Activated naive CD8-positive, alpha-beta T cell treated with anti-CD3 and anti-CD28 coated beads, Interleukin-2, amount 10 ng/mL, durations not matched to agents 7 days and 5 days (primary cell): ENCODE data around the gene CKMT2. TPM values are rescaled to one million over a fixed set of nuclear protein-coding genes. Genes with fewer than 3 reads are reported as not detected.

ENCODE experiments used
- ATAC-seq: fragments of 150-1000 bp; cut with Tn5 transposase; one replicate; pipeline ENCODE4 v1.10.0; 2021; ENCODE audit warnings: low read depth, moderate library complexity
- POLR2A ChIA-PET: fragments of 350-600 bp; sonication (Branson Sonifier 250); formaldehyde crosslinking; loops from one replicate; lab custom pipeline; 2021; ENCODE audit warnings: antibody characterized with exemption; lab: Charles Lee
- DNase-seq: peaks from one replicate; pipeline ENCODE4 v3.0.0; 2021
- H3K27ac Mint-ChIP-seq: one replicate; pipeline ENCODE4 v1.8.0; 2022; ENCODE audit warnings: mild to moderate bottlenecking, mixed read lengths
- H3K27me3 Mint-ChIP-seq: one replicate; pipeline ENCODE4 v1.8.0; 2022; ENCODE audit warnings: mild to moderate bottlenecking, moderate library complexity, mixed read lengths
- H3K36me3 Mint-ChIP-seq: one replicate; pipeline ENCODE4 v1.8.0; 2021; ENCODE audit warnings: mild to moderate bottlenecking, mixed read lengths
- H3K4me1 Mint-ChIP-seq: one replicate; pipeline ENCODE4 v1.8.0; 2021; ENCODE audit warnings: mixed read lengths
- H3K4me3 Mint-ChIP-seq: one replicate; pipeline ENCODE4 v1.8.0; 2022; ENCODE audit warnings: mild to moderate bottlenecking, moderate library complexity, mixed read lengths
- H3K9me3 Mint-ChIP-seq: one replicate; pipeline ENCODE4 v1.8.0; 2021; ENCODE audit warnings: mixed read lengths
- total RNA-seq, 2 experiments: library from RNA; stranded (reverse); gene quantifications; one replicate each; pipeline ENCODE4 v1.2.3, GENCODE V29; 2021

CKMT2 gene
- total RNA-seq, 2 experiments from 2014 or later = not detected

DNA sequence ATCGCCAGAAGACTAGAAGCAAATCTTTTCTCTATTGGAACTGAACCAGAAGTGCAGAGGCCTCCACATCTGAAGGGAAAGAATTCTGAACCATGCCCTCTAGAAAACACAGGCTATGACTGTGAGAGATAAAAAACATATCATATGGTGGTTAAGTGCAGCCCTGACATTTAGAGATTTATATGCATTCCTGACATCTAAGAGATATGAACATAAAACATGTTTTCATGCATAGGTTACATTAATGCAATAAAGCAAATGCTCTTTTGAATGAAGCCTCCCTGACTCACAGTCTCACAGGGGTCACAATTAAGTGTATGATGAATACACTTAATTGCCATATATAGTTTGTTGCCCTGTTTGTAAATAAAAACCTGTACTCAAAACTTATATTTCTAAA is 28.9 kb upstream of the CKMT2 start:
- H3K27ac Mint-ChIP-seq = no peak overlapping the region
- POLR2A ChIA-PET = no interaction called here
- no peak for DNase-seq
- H3K9me3 Mint-ChIP-seq = no peaks in the 10 kb centered on the region
- no peak for ATAC-seq
- H3K36me3 Mint-ChIP-seq = no peaks in the 10 kb centered on the region
- no peaks in the 10 kb centered on the region for H3K27me3 Mint-ChIP-seq
- no peaks in the 10 kb centered on the region for H3K4me1 Mint-ChIP-seq
- H3K4me3 Mint-ChIP-seq = no peak overlapping the region

DNA sequence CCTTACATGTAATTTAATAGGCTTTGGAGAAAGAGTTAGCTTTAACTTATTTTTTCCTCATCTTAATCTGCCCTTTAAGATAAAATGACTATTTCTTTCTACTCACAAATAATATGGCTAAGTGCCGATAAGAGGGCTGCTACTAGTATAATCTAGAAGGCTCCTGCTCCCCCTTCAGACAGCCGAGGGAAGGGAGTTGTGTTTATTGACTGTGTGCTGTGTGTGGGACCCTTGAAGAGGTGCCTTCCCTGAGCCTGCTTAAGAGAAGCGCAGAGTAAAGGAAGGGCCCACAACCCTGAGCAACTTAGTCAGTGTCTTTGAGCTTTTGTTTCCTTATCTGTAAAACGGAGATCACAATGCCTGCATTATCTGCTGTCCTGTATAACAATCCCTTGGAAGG is 28.1 kb upstream of the CKMT2 start:
- DNase-seq = no peak
- Mint-ChIP-seq H3K9me3 (no peaks in the 10 kb centered on the region), H3K4me1 (no peaks in the 10 kb centered on the region), H3K4me3 (no peak overlapping the region), H3K27ac (no peak overlapping the region), H3K27me3 (no peaks in the 10 kb centered on the region), H3K36me3 (no peaks in the 10 kb centered on the region)
- POLR2A ChIA-PET = no interaction called here
- ATAC-seq = no peak

- H3K27me3 Mint-ChIP-seq = no peaks in the 10 kb centered on the region
- POLR2A ChIA-PET = no interaction called here
- H3K4me1 Mint-ChIP-seq = no peaks in the 10 kb centered on the region
- DNase-seq (no peak), ATAC-seq (no peak)
- no peak overlapping the region for H3K4me3 Mint-ChIP-seq
- H3K27ac Mint-ChIP-seq = no peak overlapping the region
- no peaks in the 10 kb centered on the region for H3K9me3 Mint-ChIP-seq
- no peaks in the 10 kb centered on the region for H3K36me3 Mint-ChIP-seq
These were observed 26.1 kb upstream of the CKMT2 start for GRCh38 chr5:81207009-81207408.

- Mint-ChIP-seq H3K27ac (no peak overlapping the region), H3K27me3 (no peaks in the 10 kb centered on the region), H3K4me3 (no peak overlapping the region), H3K36me3 (no peaks in the 10 kb centered on the region), H3K4me1 (no peaks in the 10 kb centered on the region), H3K9me3 (no peaks in the 10 kb centered on the region)
- ATAC-seq (no peak), DNase-seq (no peak)
- POLR2A ChIA-PET = no interaction called here
These were observed 24.2 kb upstream of the CKMT2 start for GRCh38 chr5:81208904-81209303.

GRCh38 chr5:81209386-81209785 is 23.7 kb upstream of the CKMT2 start:
- no peak for DNase-seq
- Mint-ChIP-seq H3K36me3 (no peaks in the 10 kb centered on the region), H3K27ac (no peak overlapping the region), H3K4me3 (no peak overlapping the region), H3K4me1 (no peaks in the 10 kb centered on the region), H3K9me3 (no peaks in the 10 kb centered on the region), H3K27me3 (no peaks in the 10 kb centered on the region)
- POLR2A ChIA-PET = no interaction called here
- ATAC-seq = no peak

GRCh38 chr5:81209869-81210493 is 23.1 kb upstream of the CKMT2 start:
- no peaks in the 10 kb centered on the region for H3K36me3 Mint-ChIP-seq
- peak; percentile 14 for ATAC-seq
- H3K9me3 Mint-ChIP-seq = no peaks in the 10 kb centered on the region
- POLR2A ChIA-PET = no interaction called here
- H3K27me3 Mint-ChIP-seq = no peaks in the 10 kb centered on the region
- DNase-seq = no peak
- no peak overlapping the region for H3K27ac Mint-ChIP-seq
- H3K4me3 Mint-ChIP-seq = no peak overlapping the region
- H3K4me1 Mint-ChIP-seq = no peaks in the 10 kb centered on the region

DNA sequence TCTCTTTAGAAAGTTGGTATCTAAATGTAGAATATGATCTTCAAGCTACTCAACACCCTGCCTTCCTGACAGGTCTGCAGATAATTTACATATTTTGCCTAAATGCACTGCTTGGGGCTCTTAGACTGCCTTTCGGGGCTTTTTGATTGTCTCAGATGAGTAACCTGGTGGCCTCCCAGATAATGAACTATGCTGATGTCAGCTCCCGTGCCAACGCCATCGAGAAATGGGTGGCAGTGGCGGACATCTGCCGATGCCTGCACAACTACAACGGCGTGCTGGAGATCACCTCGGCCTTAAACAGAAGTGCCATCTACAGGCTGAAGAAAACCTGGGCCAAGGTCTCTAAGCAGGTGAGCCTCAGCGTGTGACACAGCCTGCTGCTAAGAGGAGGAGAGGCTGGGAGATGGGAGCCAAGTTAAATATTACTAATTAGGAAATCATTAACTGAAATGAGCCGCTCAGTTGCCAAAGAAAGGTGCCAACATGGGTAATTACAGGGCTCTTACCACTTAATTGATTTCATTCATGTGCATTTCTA is 20.8 kb upstream of the CKMT2 start:
- DNase-seq (no peak), ATAC-seq (no peak)
- no peak overlapping the region for H3K27ac Mint-ChIP-seq
- H3K36me3 Mint-ChIP-seq = no peaks in the 10 kb centered on the region
- H3K4me1 Mint-ChIP-seq = no peaks in the 10 kb centered on the region
- H3K9me3 Mint-ChIP-seq = no peaks in the 10 kb centered on the region
- POLR2A ChIA-PET = no interaction called here
- no peak overlapping the region for H3K4me3 Mint-ChIP-seq
- H3K27me3 Mint-ChIP-seq = no peaks in the 10 kb centered on the region

GRCh38 chr5:81213070-81213469 is 20.1 kb upstream of the CKMT2 start:
- DNase-seq = no peak
- Mint-ChIP-seq H3K27me3 (no peaks in the 10 kb centered on the region), H3K4me3 (no peak overlapping the region), H3K4me1 (no peaks in the 10 kb centered on the region), H3K27ac (no peak overlapping the region), H3K9me3 (no peaks in the 10 kb centered on the region), H3K36me3 (peaks cover 2% of the 10 kb centered on the region)
- no peak for ATAC-seq
- POLR2A ChIA-PET = no interaction called here

GRCh38 chr5:81214848-81215247 is 18.3 kb upstream of the CKMT2 start:
- Mint-ChIP-seq H3K27ac (no peak overlapping the region), H3K4me3 (no peak overlapping the region), H3K36me3 (peaks cover 3% of the 10 kb centered on the region), H3K27me3 (no peaks in the 10 kb centered on the region), H3K9me3 (no peaks in the 10 kb centered on the region), H3K4me1 (no peaks in the 10 kb centered on the region)
- DNase-seq (no peak), ATAC-seq (no peak)
- POLR2A ChIA-PET = no interaction called here

DNA sequence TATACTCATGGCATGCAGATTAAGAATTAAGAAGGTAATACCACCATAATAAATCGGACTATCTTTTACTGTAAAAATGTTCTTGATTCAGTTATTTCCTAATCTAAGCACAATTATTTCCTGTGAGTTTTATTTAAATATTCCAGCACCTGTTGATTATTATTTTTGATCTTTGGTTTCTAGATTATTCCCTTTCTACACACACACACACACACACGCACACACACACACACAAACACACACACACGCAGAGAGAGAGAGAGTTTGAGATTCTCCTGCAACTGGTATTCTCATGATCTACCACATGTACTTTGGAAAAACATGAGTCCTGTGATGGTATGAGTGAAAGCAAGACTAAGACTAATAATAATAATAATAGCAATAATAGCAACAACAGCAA is 17.0 kb upstream of the CKMT2 start:
- no peaks in the 10 kb centered on the region for H3K9me3 Mint-ChIP-seq
- H3K27ac Mint-ChIP-seq = no peak overlapping the region
- no peak overlapping the region for H3K4me3 Mint-ChIP-seq
- H3K36me3 Mint-ChIP-seq = peaks cover 5% of the 10 kb centered on the region
- H3K4me1 Mint-ChIP-seq = no peaks in the 10 kb centered on the region
- ATAC-seq = no peak
- POLR2A ChIA-PET = no interaction called here
- no peak for DNase-seq
- H3K27me3 Mint-ChIP-seq = no peaks in the 10 kb centered on the region

DNA sequence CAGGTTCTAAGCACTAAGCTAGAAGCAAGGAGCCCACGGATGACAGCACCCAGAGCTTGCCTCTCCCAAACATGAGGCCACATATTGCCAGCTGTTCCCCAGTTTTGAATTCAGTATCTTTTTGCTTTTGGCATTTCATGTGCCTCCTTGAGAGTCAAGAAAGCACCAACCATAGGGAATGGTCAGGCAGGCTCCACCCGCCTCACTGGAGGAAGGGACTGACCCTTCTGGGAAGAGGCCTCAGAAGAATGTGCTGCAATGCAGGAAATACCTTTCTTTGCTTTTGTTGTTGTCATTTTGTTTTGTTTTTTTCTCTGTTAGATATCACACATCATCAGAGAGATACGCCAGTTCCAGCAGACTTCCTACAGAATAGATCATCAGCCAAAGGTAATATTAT is 13.7 kb upstream of the CKMT2 start:
- H3K9me3 Mint-ChIP-seq = no peaks in the 10 kb centered on the region
- no peak overlapping the region for H3K27ac Mint-ChIP-seq
- POLR2A ChIA-PET = no interaction called here
- no peaks in the 10 kb centered on the region for H3K27me3 Mint-ChIP-seq
- no peaks in the 10 kb centered on the region for H3K4me1 Mint-ChIP-seq
- peaks cover 11% of the 10 kb centered on the region for H3K36me3 Mint-ChIP-seq
- no peak for DNase-seq
- no peak for ATAC-seq
- no peak overlapping the region for H3K4me3 Mint-ChIP-seq

DNA sequence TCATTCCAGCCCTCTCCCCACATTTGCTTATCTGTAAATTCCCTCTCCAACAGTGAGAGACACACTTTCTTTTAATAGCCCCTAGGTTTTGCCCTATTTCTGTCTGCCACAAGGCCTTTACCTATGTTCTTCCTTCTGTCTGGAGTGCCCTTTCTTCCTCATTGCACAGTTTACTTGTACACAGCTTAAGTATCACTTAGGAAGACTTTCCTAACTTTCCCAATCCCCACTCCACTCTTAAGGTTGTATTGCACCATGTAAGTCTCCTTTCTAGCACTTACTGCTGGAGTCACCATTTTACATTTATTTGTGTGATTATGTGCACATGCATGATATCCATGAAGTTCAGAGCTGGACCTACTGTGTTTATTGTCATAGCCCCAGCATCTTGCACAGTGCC is 10.8 kb upstream of the CKMT2 start:
- H3K4me3 Mint-ChIP-seq = no peak overlapping the region
- H3K36me3 Mint-ChIP-seq = peaks cover 12% of the 10 kb centered on the region
- no peak for ATAC-seq
- DNase-seq = no peak
- H3K4me1 Mint-ChIP-seq = no peaks in the 10 kb centered on the region
- no peaks in the 10 kb centered on the region for H3K9me3 Mint-ChIP-seq
- H3K27ac Mint-ChIP-seq = no peak overlapping the region
- no peaks in the 10 kb centered on the region for H3K27me3 Mint-ChIP-seq
- POLR2A ChIA-PET = no interaction called here

DNA sequence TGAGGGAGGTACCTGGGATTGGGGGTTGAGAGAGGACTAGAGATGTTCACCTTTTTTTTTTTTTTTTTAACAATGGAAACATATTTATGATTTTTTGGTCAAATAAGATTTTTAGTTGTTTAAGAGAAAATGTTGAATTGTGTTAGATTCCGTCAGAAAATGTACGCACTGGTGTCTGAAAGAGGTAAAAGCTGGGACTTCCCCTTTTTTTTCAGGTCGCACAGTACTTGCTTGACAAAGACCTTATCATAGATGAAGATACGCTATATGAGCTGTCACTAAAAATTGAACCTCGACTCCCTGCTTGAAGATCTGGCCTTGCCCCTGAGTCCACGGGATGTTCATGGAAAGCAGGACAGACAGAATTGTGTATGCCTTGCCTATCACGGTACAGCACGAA is 7.7 kb upstream of the CKMT2 start:
- no peak overlapping the region for H3K4me3 Mint-ChIP-seq
- no peak overlapping the region for H3K27ac Mint-ChIP-seq
- DNase-seq = no peak
- peaks cover 2% of the 10 kb centered on the region for H3K4me1 Mint-ChIP-seq
- ATAC-seq = no peak
- H3K36me3 Mint-ChIP-seq = peaks cover 10% of the 10 kb centered on the region
- H3K9me3 Mint-ChIP-seq = no peaks in the 10 kb centered on the region
- POLR2A ChIA-PET = no interaction called here
- no peaks in the 10 kb centered on the region for H3K27me3 Mint-ChIP-seq

DNA sequence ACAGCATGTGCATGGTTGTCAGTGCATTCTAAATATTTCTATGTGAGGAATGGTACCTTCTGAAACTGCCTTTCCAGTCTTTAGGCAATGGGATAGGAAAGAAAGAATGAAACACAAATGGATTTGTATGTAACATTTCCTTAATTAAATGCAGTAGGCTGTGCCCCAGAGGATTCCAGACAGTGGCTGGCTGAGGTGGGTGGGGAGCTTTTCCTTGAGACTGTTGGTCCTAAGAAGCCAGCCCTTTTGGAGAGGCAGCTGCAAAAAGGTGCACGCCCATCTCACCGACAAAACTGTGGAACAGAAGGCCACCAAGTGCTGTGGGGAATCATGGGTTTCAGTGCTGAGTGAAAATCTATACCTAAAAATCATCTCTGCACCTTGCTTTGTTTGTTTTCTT is 6.8 kb upstream of the CKMT2 start:
- Mint-ChIP-seq H3K27me3 (no peaks in the 10 kb centered on the region), H3K4me1 (peaks cover 4% of the 10 kb centered on the region), H3K4me3 (no peak overlapping the region), H3K36me3 (peaks cover 7% of the 10 kb centered on the region), H3K27ac (no peak overlapping the region), H3K9me3 (no peaks in the 10 kb centered on the region)
- POLR2A ChIA-PET = interaction anchor here (0.5 kb wide), 1 partner anchor 813 kb away, joined by 3 read pairs; no protein-coding TSS in a partner anchor
- ATAC-seq (no peak), DNase-seq (no peak)
